Measurements from ENCODE around the gene CPN1. TPM values are rescaled to one million over a fixed set of nuclear protein-coding genes. Genes with fewer than 3 reads are reported as not detected.

The CPN1 gene
- total and polyA plus RNA-seq, 2 experiments from 2014 or later = 0.32 TPM; not detected in 1

DNA sequence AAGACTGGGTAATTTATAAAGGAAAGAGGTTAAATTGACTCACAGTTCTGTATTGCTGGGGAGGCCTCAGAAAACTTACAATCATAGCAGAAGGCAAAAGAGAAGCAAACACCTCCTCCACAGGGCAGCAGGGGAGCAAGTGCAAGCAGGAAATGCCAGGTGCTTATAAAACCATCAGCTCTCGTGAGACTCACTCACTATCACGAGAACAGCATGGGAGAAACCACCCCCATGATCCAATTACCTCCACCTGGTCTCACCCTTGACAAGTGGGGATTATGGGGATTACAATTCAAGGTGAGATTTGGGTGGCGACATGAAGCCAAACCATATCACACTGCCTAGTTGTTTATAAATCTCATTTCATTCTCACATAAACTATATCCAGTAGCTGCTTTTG lies 28.0 kb upstream of the CPN1 start:
- peak overlapping the region; percentile 6; the same call in 1 of the 3 replicates for H3K4me3 Mint-ChIP-seq
- Histone ChIP-seq H3K36me3 (ENCODE audit: insufficient read depth) (no peaks in the 10 kb centered on the region), H3K4me1 (ENCODE audit: insufficient read depth) (no peaks in the 10 kb centered on the region), H3K4me3 (no peak overlapping the region), H3K4me2 (no peak overlapping the region), H4K20me1 (replicated peaks; ENCODE audit: insufficient read depth) (no peaks in the 10 kb centered on the region), H3F3A (replicated peaks; ENCODE audit: low read depth) (peaks cover 5% of the 10 kb centered on the region; the same call in 1 of the 2 replicates), H3K27ac (ENCODE audit: low read depth) (no peak overlapping the region), H3K9me2 (ENCODE audit: insufficient read depth) (no peaks in the 10 kb centered on the region), H3K27me3 (ENCODE audit: insufficient read depth) (peaks cover 8% of the 10 kb centered on the region), H3K79me2 (replicated peaks; ENCODE audit: insufficient read depth) (no peaks in the 10 kb centered on the region), H2AFZ (no peak overlapping the region)
- H3K27me3 Mint-ChIP-seq (ENCODE audit: insufficient read depth, low read depth, poor library complexity) = peaks cover 10% of the 10 kb centered on the region
- peaks cover 4% of the 10 kb centered on the region; the same call in 2 of the 3 replicates for H3K9me3 Mint-ChIP-seq
- peak; percentile 50 for DNase-seq (ENCODE audit: low spot score)
- no peak overlapping the region; the same call in 1 of the 2 replicates for H3K27ac Mint-ChIP-seq
- peaks cover 2% of the 10 kb centered on the region; the same call in 1 of the 3 replicates for H3K36me3 Mint-ChIP-seq (ENCODE audit: low read depth)
- H3K4me1 Mint-ChIP-seq = peaks cover 15% of the 10 kb centered on the region
- TF ChIP-seq, protein P1, sequence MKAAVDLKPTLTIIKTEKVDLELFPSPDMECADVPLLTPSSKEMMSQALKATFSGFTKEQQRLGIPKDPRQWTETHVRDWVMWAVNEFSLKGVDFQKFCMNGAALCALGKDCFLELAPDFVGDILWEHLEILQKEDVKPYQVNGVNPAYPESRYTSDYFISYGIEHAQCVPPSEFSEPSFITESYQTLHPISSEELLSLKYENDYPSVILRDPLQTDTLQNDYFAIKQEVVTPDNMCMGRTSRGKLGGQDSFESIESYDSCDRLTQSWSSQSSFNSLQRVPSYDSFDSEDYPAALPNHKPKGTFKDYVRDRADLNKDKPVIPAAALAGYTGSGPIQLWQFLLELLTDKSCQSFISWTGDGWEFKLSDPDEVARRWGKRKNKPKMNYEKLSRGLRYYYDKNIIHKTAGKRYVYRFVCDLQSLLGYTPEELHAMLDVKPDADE (IDR thresholded peaks at IDR 0.05) = no peak
- no peak for TF ChIP-seq EZH2 (IDR thresholded peaks at IDR 0.05; ENCODE audit: low read depth, unreplicated experiment)
- TF ChIP-seq EZH2phosphoT487 (IDR thresholded peaks at IDR 0.05; ENCODE audit: unreplicated experiment) = no peak
- no peak for TF ChIP-seq CREB1 (CRISPR knock-in tag; IDR thresholded peaks at IDR 0.05; ENCODE audit: low read depth)
- TF ChIP-seq, protein P2, sequence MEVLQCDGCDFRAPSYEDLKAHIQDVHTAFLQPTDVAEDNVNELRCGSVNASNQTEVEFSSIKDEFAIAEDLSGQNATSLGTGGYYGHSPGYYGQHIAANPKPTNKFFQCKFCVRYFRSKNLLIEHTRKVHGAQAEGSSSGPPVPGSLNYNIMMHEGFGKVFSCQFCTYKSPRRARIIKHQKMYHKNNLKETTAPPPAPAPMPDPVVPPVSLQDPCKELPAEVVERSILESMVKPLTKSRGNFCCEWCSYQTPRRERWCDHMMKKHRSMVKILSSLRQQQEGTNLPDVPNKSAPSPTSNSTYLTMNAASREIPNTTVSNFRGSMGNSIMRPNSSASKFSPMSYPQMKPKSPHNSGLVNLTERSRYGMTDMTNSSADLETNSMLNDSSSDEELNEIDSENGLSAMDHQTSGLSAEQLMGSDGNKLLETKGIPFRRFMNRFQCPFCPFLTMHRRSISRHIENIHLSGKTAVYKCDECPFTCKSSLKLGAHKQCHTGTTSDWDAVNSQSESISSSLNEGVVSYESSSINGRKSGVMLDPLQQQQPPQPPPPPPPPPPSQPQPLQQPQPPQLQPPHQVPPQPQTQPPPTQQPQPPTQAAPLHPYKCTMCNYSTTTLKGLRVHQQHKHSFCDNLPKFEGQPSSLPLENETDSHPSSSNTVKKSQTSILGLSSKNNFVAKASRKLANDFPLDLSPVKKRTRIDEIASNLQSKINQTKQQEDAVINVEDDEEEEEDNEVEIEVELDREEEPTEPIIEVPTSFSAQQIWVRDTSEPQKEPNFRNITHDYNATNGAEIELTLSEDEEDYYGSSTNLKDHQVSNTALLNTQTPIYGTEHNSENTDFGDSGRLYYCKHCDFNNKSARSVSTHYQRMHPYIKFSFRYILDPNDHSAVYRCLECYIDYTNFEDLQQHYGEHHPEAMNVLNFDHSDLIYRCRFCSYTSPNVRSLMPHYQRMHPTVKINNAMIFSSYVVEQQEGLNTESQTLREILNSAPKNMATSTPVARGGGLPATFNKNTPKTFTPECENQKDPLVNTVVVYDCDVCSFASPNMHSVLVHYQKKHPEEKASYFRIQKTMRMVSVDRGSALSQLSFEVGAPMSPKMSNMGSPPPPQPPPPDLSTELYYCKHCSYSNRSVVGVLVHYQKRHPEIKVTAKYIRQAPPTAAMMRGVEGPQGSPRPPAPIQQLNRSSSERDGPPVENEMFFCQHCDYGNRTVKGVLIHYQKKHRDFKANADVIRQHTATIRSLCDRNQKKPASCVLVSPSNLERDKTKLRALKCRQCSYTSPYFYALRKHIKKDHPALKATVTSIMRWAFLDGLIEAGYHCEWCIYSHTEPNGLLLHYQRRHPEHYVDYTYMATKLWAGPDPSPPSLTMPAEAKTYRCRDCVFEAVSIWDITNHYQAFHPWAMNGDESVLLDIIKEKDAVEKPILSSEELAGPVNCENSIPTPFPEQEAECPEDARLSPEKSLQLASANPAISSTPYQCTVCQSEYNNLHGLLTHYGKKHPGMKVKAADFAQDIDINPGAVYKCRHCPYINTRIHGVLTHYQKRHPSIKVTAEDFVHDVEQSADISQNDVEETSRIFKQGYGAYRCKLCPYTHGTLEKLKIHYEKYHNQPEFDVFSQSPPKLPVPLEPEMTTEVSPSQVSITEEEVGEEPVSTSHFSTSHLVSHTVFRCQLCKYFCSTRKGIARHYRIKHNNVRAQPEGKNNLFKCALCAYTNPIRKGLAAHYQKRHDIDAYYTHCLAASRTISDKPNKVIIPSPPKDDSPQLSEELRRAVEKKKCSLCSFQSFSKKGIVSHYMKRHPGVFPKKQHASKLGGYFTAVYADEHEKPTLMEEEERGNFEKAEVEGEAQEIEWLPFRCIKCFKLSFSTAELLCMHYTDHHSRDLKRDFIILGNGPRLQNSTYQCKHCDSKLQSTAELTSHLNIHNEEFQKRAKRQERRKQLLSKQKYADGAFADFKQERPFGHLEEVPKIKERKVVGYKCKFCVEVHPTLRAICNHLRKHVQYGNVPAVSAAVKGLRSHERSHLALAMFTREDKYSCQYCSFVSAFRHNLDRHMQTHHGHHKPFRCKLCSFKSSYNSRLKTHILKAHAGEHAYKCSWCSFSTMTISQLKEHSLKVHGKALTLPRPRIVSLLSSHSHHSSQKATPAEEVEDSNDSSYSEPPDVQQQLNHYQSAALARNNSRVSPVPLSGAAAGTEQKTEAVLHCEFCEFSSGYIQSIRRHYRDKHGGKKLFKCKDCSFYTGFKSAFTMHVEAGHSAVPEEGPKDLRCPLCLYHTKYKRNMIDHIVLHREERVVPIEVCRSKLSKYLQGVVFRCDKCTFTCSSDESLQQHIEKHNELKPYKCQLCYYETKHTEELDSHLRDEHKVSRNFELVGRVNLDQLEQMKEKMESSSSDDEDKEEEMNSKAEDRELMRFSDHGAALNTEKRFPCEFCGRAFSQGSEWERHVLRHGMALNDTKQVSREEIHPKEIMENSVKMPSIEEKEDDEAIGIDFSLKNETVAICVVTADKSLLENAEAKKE (CRISPR knock-in tag; IDR thresholded peaks at IDR 0.05) = no peak
- peak; percentile 54 for ATAC-seq
